ENCODE measurements around the gene RAD51D. TPM values are rescaled to one million over a fixed set of nuclear protein-coding genes. Genes with fewer than 3 reads are reported as not detected.
"Not testable (repeated sequence)": the region's sequence is repeated elsewhere in the genome, so short reads cannot be mapped to it uniquely, and the experiment has no call there.

RAD51D gene
- total RNA-seq, 1 donor from 2014 or later: 15.8 TPM

- DNase-seq: peak; percentile 89
These were observed 22.2 kb upstream of the RAD51D start, which contains the start of gene NLE1 for GRCh38 chr17:35141681-35142466. TSS of gene NLE1 (minus strand) at chr17:35142303. CDS start at chr17:35142275, 28 bp downstream.

- no peak for DNase-seq
These were observed 18.6 kb upstream of the RAD51D start for GRCh38 chr17:35138218-35138617.

GRCh38 chr17:35135322-35135721, 15.7 kb upstream of the RAD51D start:
- no peak for DNase-seq

- DNase-seq: no peak
These were observed 13.3 kb upstream of the RAD51D start for GRCh38 chr17:35132816-35133550.

- DNase-seq: no peak
These were observed 12.4 kb upstream of the RAD51D start for GRCh38 chr17:35132099-35132498.

- no peak for DNase-seq
These were observed 10.7 kb upstream of the RAD51D start for GRCh38 chr17:35130392-35130791.

- peak; percentile 66 for DNase-seq
These were observed 10.3 kb upstream of the RAD51D start for GRCh38 chr17:35129973-35130351.

- DNase-seq: no peak
These were observed 9.7 kb upstream of the RAD51D start for GRCh38 chr17:35129154-35129972.

- DNase-seq: no peak
These were observed 8.3 kb upstream of the RAD51D start for GRCh38 chr17:35127751-35128514.

GRCh38 chr17:35121315-35121714, 1.7 kb upstream of the RAD51D start, which contains the start of gene FNDC8:
TSS of gene FNDC8 (plus strand) at chr17:35121615. CDS start at chr17:35121694, 79 bp downstream.
- no peak for DNase-seq

- peak; percentile 52 for DNase-seq
These were observed 1.7 kb downstream of the RAD51D start for GRCh38 chr17:35117984-35118383.

GRCh38 chr17:35116845-35117244, 2.8 kb downstream of the RAD51D start:
- no peak for DNase-seq

GRCh38 chr17:35110791-35111190, 8.9 kb downstream of the RAD51D start:
- not testable (repeated sequence) for DNase-seq

- no peak for DNase-seq
These were observed 14.7 kb downstream of the RAD51D start for GRCh38 chr17:35104844-35105450.

- DNase-seq: no peak
These were observed 16.4 kb downstream of the RAD51D start for GRCh38 chr17:35103271-35103670.

- DNase-seq: no peak
These were observed 17.9 kb downstream of the RAD51D start for GRCh38 chr17:35101725-35102124.

GRCh38 chr17:35101036-35101435, 18.6 kb downstream of the RAD51D start:
- no peak for DNase-seq

GRCh38 chr17:35099908-35100307, 19.8 kb downstream of the RAD51D start:
- no peak for DNase-seq

GRCh38 chr17:35097776-35098175, 21.9 kb downstream of the RAD51D start:
- no peak for DNase-seq

- DNase-seq: no peak
These were observed 23.9 kb downstream of the RAD51D start for GRCh38 chr17:35095741-35096140.

GRCh38 chr17:35094902-35095301, 24.8 kb downstream of the RAD51D start:
- peak; percentile 34 for DNase-seq

GRCh38 chr17:35090707-35091106, 29.0 kb downstream of the RAD51D start:
- not testable (repeated sequence) for DNase-seq
